Measurements from ENCODE around the gene TOGARAM2.

GRCh38 chr2:29063646-29064345 lies 82.7 kb downstream of the TOGARAM2 start:
- TF ChIP-seq CTCF (IDR thresholded peaks at IDR 0.05) (no peak), ZFX (IDR thresholded peaks at IDR 0.05; ENCODE audit: borderline replicate concordance) (no peak)

Data from 22Rv1 (cell line).